GM21381 (cell line): ENCODE results near the gene RGS8.
"Not testable (repeated sequence)": the region's sequence is repeated elsewhere in the genome, so short reads cannot be mapped to it uniquely, and the experiment has no call there.

ENCODE experiments used
- ATAC-seq: cut with Tn5 transposase; IDR thresholded peaks from one replicate; pipeline ENCODE4 v1.9.1; 2021; ENCODE audit warnings: mild to moderate bottlenecking, moderate library complexity; ENCODE audit not compliant: unreplicated experiment

RGS8 gene

GRCh38 chr1:182702826-182703524 lies 18.6 kb upstream of the RGS8 start:
- no peak for ATAC-seq

GRCh38 chr1:182700351-182700709 lies 15.9 kb upstream of the RGS8 start:
- no peak for ATAC-seq

- ATAC-seq, result no peak
Measured at GRCh38 chr1:182699393-182700350, 15.3 kb upstream of the RGS8 start.

- ATAC-seq, result no peak
Measured at GRCh38 chr1:182698971-182699370, 14.6 kb upstream of the RGS8 start.

GRCh38 chr1:182693139-182693538 lies 8.8 kb upstream of the RGS8 start:
- not testable (repeated sequence) for ATAC-seq

GRCh38 chr1:182690886-182691443 lies 6.6 kb upstream of the RGS8 start:
- ATAC-seq, result no peak

- ATAC-seq, result no peak
Measured at GRCh38 chr1:182688436-182689205, 4.2 kb upstream of the RGS8 start.

GRCh38 chr1:182687361-182687760 lies 3.0 kb upstream of the RGS8 start:
- no peak for ATAC-seq

- no peak for ATAC-seq
Measured at GRCh38 chr1:182686446-182686845, 2.1 kb upstream of the RGS8 start.

- ATAC-seq, result no peak
Measured at GRCh38 chr1:182685215-182685614, 828 bp upstream of the RGS8 start.

- ATAC-seq, result no peak
Measured at GRCh38 chr1:182682898-182683501, 1.4 kb downstream of the RGS8 start.

- no peak for ATAC-seq
Measured at GRCh38 chr1:182682406-182682805, 2.0 kb downstream of the RGS8 start.

- no peak for ATAC-seq
Measured at GRCh38 chr1:182681568-182681912, 2.8 kb downstream of the RGS8 start.

- no peak for ATAC-seq
Measured at GRCh38 chr1:182680901-182681567, 3.4 kb downstream of the RGS8 start.

- no peak for ATAC-seq
Measured at GRCh38 chr1:182680408-182680807, 4.0 kb downstream of the RGS8 start.

- ATAC-seq, result no peak
Measured at GRCh38 chr1:182679684-182680083, 4.7 kb downstream of the RGS8 start.

GRCh38 chr1:182677397-182678098 lies 6.8 kb downstream of the RGS8 start:
- peak; percentile 91 for ATAC-seq

- ATAC-seq, result no peak
Measured at GRCh38 chr1:182676274-182676673, 8.1 kb downstream of the RGS8 start.
